ENCODE data around the gene RABIF. TPM values are rescaled to one million over a fixed set of nuclear protein-coding genes. Genes with fewer than 3 reads are reported as not detected.

The RABIF gene
- total and polyA plus RNA-seq, 2 donors, result 7.7 to 9.4 TPM

DNA sequence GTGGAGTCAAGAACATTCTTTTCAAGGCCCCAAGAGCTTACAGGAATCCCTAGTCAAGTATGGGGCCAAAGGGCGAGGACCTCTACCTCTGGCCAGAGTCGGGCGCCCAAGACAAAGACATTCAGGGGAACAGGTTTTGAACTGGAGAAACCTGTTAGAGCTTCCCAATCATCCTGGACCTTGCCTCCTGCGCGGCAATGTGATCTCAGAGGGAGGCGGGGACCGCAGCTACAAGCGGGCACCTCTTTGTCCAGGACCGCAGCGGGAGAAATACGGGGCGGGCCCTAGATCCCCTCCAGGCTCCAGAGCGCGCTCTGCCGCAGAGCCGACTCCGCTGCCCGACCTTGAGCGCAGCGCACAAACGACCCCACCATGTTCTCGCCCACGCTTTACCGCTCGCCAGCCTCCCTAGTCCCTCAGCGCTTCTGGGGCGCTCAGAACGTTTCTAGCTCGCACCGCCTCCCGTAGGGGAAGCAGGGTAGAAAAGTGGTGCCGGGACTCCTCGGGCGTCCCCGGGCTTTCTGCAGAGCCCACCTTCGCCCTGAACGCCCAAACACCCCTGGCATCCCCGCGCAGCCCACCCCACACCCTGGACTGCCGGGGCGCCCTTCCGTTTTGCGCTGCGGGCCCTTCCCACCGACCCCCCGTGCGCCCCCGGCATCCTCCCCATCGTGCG is 28.1 kb downstream of the RABIF start:
- Histone ChIP-seq H3K4me1 (ENCODE audit: control insufficient read depth in 2 of 2, insufficient read depth in 2 of 2, low read length in 2 of 2) (peaks cover 4 to 16% of the 10 kb centered on the region in 2 donors), H3K4me3 (ENCODE audit: low read length in 2 of 2) (peak overlapping the region; percentile 53 to 56), H3K36me3 (ENCODE audit: control insufficient read depth in 2 of 2, insufficient read depth in 2 of 2, low read length in 1 of 2) (no peaks in the 10 kb centered on the region), H3K27ac (ENCODE audit: low read depth in 1 of 2, low read length in 1 of 2) (no peak overlapping the region), H3K9me3 (ENCODE audit: control insufficient read depth in 2 of 2, insufficient read depth in 1 of 2, low read length in 1 of 2) (no peaks in the 10 kb centered on the region), H3K27me3 (ENCODE audit: control insufficient read depth in 2 of 2, insufficient read depth in 1 of 2, low read length in 1 of 2) (peaks cover 20 to 56% of the 10 kb centered on the region in 2 donors)
- DNase-seq (ENCODE audit: low read depth in 6 of 9, low spot score in 9 of 9), result peak in 5 of 9 donors; percentile 26 to 66 (median 48)
- 5% methylated on average over 50 of the region's 50 CpGs for WGBS

DNA sequence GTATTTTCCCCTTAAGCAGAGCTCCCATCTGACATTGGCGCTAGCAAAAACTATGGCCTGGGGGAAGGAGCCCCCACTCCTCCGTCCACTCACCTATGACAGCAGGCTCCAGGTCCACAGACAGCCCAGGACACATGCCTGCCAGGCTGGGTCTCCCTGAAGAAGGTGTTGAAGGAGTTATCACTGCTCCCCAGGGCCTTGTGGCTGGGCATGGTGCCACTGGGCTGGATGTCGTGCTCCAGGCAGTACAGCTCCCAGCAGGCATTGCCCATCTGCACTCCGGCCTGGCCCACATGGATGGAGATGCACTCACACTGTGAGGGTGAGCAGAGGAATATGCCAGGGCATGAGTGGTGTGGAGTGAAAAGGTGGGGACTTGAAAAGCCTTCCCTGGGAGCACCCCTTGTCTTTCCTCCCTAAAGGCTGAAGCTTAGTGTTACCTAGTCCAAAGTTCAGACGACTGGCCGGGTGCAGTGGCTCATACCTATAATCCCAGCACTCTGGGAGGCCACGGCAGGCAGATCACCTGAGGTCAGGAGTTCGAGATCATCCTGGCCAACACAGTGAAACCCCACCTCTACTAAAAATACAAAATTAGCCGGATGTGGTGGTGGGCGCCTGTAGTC is 30.0 kb downstream of the RABIF start:
- H3K36me3 ChIP-seq (ENCODE audit: control insufficient read depth in 2 of 2, insufficient read depth in 2 of 2, low read length in 1 of 2), result no peaks in the 10 kb centered on the region
- no peaks in the 10 kb centered on the region for H3K9me3 ChIP-seq (ENCODE audit: control insufficient read depth in 2 of 2, insufficient read depth in 1 of 2, low read length in 1 of 2)
- no peak overlapping the region for H3K4me3 ChIP-seq (ENCODE audit: low read length in 2 of 2)
- peaks cover 4 to 16% of the 10 kb centered on the region in 2 donors for H3K4me1 ChIP-seq (ENCODE audit: control insufficient read depth in 2 of 2, insufficient read depth in 2 of 2, low read length in 2 of 2)
- peaks cover 20 to 47% of the 10 kb centered on the region in 2 donors for H3K27me3 ChIP-seq (ENCODE audit: control insufficient read depth in 2 of 2, insufficient read depth in 1 of 2, low read length in 1 of 2)
- WGBS, result 97% methylated on average over 10 of the region's 10 CpGs
- DNase-seq (ENCODE audit: low read depth in 6 of 9, low spot score in 9 of 9), result no peak
- H3K27ac ChIP-seq (ENCODE audit: low read depth in 1 of 2, low read length in 1 of 2), result no peak overlapping the region

DNA sequence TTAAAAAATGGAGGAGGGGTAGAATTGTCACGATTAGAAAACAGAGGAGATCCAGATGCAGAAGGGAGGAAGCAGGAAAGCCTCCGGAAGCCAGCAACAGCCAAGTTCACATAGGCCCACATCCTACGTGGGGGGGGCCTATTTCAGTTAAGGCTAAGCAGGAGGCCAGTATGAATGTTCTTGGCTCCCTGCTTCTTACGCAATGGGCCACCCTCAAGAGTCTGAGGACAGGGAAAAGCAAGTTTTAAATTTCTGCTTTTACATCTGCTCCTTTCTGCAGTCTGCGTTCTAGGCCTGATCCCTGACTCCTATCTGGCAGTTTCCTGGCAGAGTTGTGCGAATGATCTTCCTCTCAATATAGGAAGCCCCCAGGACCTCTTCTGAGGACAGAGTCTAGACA is 30.6 kb downstream of the RABIF start:
- H3K4me1 ChIP-seq (ENCODE audit: control insufficient read depth in 2 of 2, insufficient read depth in 2 of 2, low read length in 2 of 2), result peaks cover 4 to 16% of the 10 kb centered on the region in 2 donors
- peak in 1 of 9 donors; percentile 19 for DNase-seq (ENCODE audit: low read depth in 6 of 9, low spot score in 9 of 9)
- peaks cover 20 to 41% of the 10 kb centered on the region in 2 donors for H3K27me3 ChIP-seq (ENCODE audit: control insufficient read depth in 2 of 2, insufficient read depth in 1 of 2, low read length in 1 of 2)
- H3K9me3 ChIP-seq (ENCODE audit: control insufficient read depth in 2 of 2, insufficient read depth in 1 of 2, low read length in 1 of 2), result no peaks in the 10 kb centered on the region
- H3K4me3 ChIP-seq (ENCODE audit: low read length in 2 of 2), result no peak overlapping the region
- no peak overlapping the region for H3K27ac ChIP-seq (ENCODE audit: low read depth in 1 of 2, low read length in 1 of 2)
- 42% methylated on average over 6 of the region's 6 CpGs for WGBS
- H3K36me3 ChIP-seq (ENCODE audit: control insufficient read depth in 2 of 2, insufficient read depth in 2 of 2, low read length in 1 of 2), result no peaks in the 10 kb centered on the region

DNA sequence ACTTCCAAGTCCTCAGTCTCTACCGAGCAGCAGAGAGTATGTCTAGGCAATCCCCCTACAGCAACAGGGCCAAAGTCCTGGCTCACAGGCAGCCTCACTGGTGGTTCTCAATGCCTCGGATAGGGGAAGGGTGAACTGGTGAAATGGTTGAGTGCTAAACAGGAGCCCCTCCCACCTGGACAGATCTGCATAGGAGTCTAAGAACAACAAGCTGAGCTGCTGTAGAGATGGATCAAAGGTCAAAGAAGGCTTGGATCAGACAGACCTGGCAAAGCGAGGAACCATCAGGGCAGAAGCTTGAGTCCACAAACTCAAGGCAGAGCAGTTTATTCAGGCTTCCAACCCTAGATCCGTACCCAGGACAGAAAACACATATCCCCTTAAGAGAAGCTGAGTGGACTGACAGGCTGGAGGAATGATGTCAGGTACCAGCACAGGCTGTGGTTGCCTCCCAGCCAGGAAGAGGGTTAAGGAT is 31.8 kb downstream of the RABIF start:
- H3K36me3 ChIP-seq (ENCODE audit: control insufficient read depth in 2 of 2, insufficient read depth in 2 of 2, low read length in 1 of 2), result no peaks in the 10 kb centered on the region
- WGBS, result 73% methylated on average over 4 of the region's 4 CpGs
- H3K4me1 ChIP-seq (ENCODE audit: control insufficient read depth in 2 of 2, insufficient read depth in 2 of 2, low read length in 2 of 2), result peaks cover 4 to 16% of the 10 kb centered on the region in 2 donors
- no peak overlapping the region for H3K4me3 ChIP-seq (ENCODE audit: low read length in 2 of 2)
- DNase-seq (ENCODE audit: low read depth in 6 of 9, low spot score in 9 of 9), result no peak
- H3K9me3 ChIP-seq (ENCODE audit: control insufficient read depth in 2 of 2, insufficient read depth in 1 of 2, low read length in 1 of 2), result no peaks in the 10 kb centered on the region
- peaks cover 15 to 31% of the 10 kb centered on the region in 2 donors for H3K27me3 ChIP-seq (ENCODE audit: control insufficient read depth in 2 of 2, insufficient read depth in 1 of 2, low read length in 1 of 2)
- H3K27ac ChIP-seq (ENCODE audit: low read depth in 1 of 2, low read length in 1 of 2), result no peak overlapping the region

DNA sequence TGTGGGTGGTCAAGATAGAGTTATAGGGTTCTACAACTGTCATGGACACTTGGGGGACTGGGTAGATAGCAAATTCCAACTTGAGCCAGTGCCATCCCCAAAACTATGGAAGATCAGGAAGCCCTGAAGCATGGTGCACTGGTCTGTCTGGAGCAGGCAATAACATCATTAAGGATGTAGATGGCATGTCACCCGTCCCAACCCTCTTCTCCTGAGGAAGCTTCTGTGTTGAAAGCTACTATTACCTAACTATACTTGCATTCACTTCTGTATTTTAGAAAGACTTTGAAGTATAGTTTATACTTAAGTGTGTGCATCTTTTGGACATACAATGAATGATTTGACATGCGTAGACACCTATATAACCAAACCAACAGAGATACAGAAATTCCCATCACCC is 32.9 kb downstream of the RABIF start:
- Histone ChIP-seq H3K36me3 (ENCODE audit: control insufficient read depth in 2 of 2, insufficient read depth in 2 of 2, low read length in 1 of 2) (no peaks in the 10 kb centered on the region), H3K27ac (ENCODE audit: low read depth in 1 of 2, low read length in 1 of 2) (no peak overlapping the region), H3K4me3 (ENCODE audit: low read length in 2 of 2) (no peak overlapping the region), H3K4me1 (ENCODE audit: control insufficient read depth in 2 of 2, insufficient read depth in 2 of 2, low read length in 2 of 2) (peaks cover 4 to 8% of the 10 kb centered on the region in 2 donors), H3K27me3 (ENCODE audit: control insufficient read depth in 2 of 2, insufficient read depth in 1 of 2, low read length in 1 of 2) (peaks cover 7 to 19% of the 10 kb centered on the region in 2 donors), H3K9me3 (ENCODE audit: control insufficient read depth in 2 of 2, insufficient read depth in 1 of 2, low read length in 1 of 2) (no peaks in the 10 kb centered on the region)
- WGBS, result 95% methylated on average over 2 of the region's 2 CpGs
- DNase-seq (ENCODE audit: low read depth in 6 of 9, low spot score in 9 of 9), result no peak

DNA sequence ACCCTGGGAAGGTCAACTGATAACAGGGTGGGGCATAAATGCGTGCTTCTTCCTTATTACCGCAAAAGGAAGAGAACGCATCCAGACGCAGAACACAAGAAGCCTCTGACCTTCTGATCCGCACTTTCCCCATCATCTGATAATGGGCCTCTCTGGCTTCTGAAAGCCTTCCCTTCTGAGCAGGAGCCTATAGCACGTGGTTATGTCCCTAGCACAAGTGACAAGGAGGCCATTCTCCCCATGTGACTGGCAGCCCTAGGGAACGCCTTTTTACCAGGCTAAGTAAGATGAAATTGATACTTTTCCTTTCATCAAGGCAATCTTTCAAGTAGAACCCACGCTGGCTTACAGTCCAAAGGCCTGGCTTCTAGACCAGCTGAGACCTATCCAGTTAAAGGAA is 34.2 kb downstream of the RABIF start:
- Histone ChIP-seq H3K4me3 (ENCODE audit: low read length in 2 of 2) (no peak overlapping the region), H3K36me3 (ENCODE audit: control insufficient read depth in 2 of 2, insufficient read depth in 2 of 2, low read length in 1 of 2) (no peaks in the 10 kb centered on the region), H3K9me3 (ENCODE audit: control insufficient read depth in 2 of 2, insufficient read depth in 1 of 2, low read length in 1 of 2) (no peaks in the 10 kb centered on the region), H3K27me3 (ENCODE audit: control insufficient read depth in 2 of 2, insufficient read depth in 1 of 2, low read length in 1 of 2) (peaks cover 0 to 7% of the 10 kb centered on the region in 2 donors), H3K27ac (ENCODE audit: low read depth in 1 of 2, low read length in 1 of 2) (no peak overlapping the region), H3K4me1 (ENCODE audit: control insufficient read depth in 2 of 2, insufficient read depth in 2 of 2, low read length in 2 of 2) (peaks cover 0 to 4% of the 10 kb centered on the region in 2 donors)
- WGBS, result 95% methylated on average over 8 of the region's 8 CpGs
- no peak for DNase-seq (ENCODE audit: low read depth in 6 of 9, low spot score in 9 of 9)

DNA sequence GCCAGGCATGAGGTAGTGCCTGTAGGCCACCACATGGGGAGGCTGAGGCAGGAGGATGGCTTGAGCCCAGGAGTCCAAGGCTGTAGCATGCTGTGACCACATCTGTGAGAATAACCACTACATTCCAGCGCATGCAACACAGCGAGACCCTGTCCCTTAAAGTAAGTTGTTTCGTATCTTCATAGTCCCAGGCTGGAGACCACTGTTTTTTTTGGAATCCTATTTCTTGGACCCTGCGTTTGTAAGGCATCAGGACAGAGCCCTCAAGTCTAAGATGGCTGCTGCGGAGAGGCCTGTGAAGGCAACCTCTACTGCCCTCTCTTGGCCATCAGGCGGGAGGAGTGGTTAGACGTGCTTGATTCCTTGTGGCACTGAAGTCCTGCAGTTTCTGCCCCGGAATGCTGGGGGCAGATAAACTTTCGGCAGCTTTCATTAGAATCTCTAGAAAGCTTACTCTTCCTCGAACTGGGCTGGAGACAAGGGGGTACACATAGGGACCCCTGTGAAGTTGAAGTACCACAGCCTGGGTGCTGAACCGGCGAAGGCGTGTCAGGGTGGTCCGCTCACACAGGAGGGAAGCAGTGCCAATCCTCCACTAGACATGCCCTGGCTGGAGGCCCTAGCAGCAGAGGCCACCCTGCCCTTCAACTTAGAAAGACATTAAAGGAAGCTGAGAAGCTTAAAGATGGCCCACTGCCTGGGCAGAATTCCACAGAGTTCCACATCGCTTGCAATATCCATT is 36.6 kb downstream of the RABIF start:
- H3K27me3 ChIP-seq (ENCODE audit: control insufficient read depth in 2 of 2, insufficient read depth in 1 of 2, low read length in 1 of 2), result no peaks in the 10 kb centered on the region
- no peaks in the 10 kb centered on the region for H3K9me3 ChIP-seq (ENCODE audit: control insufficient read depth in 2 of 2, insufficient read depth in 1 of 2, low read length in 1 of 2)
- H3K36me3 ChIP-seq (ENCODE audit: control insufficient read depth in 2 of 2, insufficient read depth in 2 of 2, low read length in 1 of 2), result no peaks in the 10 kb centered on the region
- H3K4me3 ChIP-seq (ENCODE audit: low read length in 2 of 2), result no peak overlapping the region
- 69% methylated on average over 15 of the region's 15 CpGs for WGBS
- peak in 3 of 9 donors; percentile 22 to 56 (median 41) for DNase-seq (ENCODE audit: low read depth in 6 of 9, low spot score in 9 of 9)
- no peak overlapping the region for H3K27ac ChIP-seq (ENCODE audit: low read depth in 1 of 2, low read length in 1 of 2)
- no peaks in the 10 kb centered on the region for H3K4me1 ChIP-seq (ENCODE audit: control insufficient read depth in 2 of 2, insufficient read depth in 2 of 2, low read length in 2 of 2)

DNA sequence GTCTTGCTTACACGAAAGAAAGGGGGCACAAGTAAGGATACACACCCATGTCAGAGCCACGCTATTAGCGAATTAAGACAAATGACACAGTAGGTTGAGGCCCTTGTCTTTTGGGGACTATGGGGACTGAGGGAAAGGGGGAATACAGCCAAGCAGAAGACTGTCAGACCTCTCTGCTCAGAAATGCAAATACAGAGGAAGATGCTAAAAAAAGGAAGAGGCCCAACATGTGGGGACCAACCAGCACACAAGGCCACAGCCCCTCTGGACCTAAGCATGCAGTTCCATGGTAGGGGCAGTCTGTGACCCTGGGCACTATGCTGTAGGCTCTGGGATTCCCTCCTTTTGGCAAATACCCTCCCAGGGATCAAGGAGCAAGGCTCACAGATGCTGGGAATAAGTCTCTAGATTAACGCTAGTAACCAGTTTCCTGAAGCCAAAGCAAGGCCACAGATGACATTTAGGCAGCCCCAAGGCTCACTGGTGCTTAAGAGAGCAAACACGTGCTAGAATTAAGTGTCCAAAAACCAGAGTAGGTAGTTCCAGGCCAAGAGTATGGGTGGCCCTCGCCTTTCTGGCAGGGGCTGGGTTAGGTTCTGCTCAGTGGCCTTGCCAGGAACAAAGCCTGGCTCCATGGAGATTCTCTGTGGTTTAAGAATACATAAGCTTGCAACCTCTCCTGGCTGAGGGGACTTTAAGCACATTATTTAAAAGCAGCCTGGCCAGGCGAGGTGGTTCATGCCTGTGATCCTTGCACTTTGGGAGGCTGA is 38.2 kb downstream of the RABIF start:
- no peak for DNase-seq (ENCODE audit: low read depth in 6 of 9, low spot score in 9 of 9)
- Histone ChIP-seq H3K36me3 (ENCODE audit: control insufficient read depth in 2 of 2, insufficient read depth in 2 of 2, low read length in 1 of 2) (no peaks in the 10 kb centered on the region), H3K9me3 (ENCODE audit: control insufficient read depth in 2 of 2, insufficient read depth in 1 of 2, low read length in 1 of 2) (no peaks in the 10 kb centered on the region), H3K4me3 (ENCODE audit: low read length in 2 of 2) (no peak overlapping the region), H3K27ac (ENCODE audit: low read depth in 1 of 2, low read length in 1 of 2) (no peak overlapping the region), H3K27me3 (ENCODE audit: control insufficient read depth in 2 of 2, insufficient read depth in 1 of 2, low read length in 1 of 2) (no peaks in the 10 kb centered on the region), H3K4me1 (ENCODE audit: control insufficient read depth in 2 of 2, insufficient read depth in 2 of 2, low read length in 2 of 2) (no peaks in the 10 kb centered on the region)
- WGBS, result 95% methylated on average over 7 of the region's 7 CpGs

Measured in thymus (tissue), 11 donors.